Measurements from ENCODE around the gene GIPC2.

Gene GIPC2

DNA sequence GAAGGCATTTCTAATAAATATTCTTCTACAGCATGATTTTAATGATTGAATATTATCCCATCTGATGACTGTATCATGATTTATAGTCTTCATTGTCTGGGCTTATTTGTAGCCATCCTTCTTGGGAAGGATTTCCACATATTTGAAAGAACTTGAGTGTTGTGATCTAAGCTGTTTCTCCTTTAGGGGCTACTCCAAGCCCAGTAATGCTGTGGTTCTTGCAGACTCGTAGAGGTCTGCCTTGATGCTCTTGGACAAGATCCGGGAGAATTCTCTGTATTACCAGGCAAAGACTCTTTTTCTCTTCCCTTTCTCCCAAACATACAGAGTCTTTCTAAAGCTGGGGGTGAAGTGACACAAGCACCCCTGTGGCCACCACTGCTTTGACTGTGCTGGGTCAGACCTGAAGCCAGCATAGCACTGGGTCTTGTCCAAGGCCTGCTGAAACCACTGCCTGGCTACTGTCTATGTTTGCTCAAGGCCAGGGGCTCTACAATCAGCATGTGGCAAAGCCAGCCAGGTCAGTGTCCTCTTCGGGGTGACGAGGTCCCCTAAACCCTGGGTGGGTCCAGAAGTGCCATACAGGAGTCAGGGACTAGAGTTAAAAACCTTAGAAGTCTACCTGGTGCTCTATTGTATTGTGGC is 107.4 kb downstream of the GIPC2 start:
- DNase-seq: no peak

DNA sequence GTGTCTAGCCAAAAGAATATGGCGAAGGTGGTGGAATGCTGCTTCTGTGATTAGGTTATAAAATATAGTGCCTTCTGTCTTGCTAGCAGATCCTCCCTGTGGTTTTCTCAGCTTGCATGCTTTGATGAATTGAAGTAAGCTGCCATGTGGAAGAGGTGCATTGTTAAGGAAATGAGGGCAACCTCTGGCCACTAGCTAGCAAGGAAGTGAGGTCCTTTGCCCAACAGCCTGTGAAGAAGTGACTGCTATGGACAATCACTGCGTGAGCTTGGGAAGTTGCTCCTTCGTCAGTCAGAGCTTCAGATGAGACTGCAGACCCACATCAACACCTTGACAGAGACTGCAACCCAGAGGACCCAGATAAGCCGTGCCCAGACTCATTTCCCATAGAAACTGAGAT is 109.4 kb downstream of the GIPC2 start:
- DNase-seq: no peak

DNA sequence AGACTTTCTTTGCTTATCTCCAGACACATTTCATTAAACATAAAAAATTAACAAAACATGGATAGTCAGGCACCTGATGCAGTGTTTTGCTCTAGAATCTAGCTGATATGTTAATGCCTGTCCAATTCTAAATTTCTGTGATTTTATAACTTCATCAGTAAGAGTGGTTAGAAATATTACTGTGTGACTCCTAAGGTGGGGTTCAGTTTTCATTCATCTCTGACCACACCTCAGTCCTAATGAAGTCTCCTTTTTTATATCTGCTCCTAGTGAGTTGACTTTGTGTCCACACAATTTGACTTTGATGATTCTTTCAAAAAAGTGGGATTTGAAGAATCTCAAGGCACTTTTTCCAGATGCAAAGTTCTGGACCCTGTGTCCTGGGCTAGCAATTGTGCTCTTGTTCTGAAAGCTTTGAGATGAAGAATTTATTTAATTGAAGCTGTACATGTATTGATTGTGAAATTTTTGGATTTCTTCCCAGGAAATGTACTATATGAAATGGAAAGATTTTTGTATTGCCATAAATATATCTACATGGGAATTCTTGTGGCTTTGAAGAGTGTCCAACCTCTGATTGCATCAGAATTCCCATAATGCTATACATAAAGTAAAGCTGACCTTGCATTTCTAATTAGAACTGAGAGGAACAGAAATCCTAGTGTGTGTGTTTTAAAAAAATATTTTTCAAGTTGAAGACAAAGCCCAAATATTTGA is 111.2 kb downstream of the GIPC2 start:
- no peak for DNase-seq

DNA sequence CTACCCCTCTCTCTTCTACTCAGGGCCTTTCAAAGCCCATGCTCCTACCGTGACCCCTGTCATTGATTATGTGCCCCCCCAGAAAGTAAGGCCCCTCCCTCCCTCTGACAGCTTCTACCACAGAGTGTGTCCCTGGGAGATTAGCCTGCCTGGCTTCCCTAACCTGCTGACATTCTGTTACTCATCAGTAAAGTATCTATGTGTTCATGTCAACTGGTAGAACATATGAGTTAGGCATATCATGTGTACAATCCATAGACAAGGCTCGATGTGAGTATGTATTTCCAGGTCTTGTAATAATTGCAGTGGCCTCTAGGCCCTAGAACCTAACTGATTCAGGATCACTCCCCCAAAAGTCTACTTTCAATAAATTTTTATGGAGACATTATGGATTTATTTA is 120.0 kb downstream of the GIPC2 start:
- no peak for DNase-seq

DNA sequence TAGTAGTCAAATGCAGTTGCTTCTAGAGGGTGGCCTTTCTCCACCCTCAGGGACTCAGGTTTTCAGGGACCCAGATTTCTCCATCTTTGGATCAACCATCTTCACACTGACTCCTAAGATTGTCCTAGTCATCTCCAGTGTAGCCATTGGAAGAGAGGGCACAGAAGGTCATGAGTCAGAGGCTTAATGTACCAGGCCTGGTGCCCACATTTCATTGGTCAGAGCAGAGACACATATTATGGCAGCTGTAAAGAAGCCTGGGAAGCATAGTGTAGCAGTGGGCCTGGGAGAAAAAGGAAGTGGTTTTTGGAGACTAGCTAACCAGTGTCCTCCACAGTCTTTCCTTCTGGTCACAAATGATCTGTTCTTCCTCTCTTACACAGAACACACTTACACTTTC is 122.5 kb downstream of the GIPC2 start:
- DNase-seq: no peak

DNA sequence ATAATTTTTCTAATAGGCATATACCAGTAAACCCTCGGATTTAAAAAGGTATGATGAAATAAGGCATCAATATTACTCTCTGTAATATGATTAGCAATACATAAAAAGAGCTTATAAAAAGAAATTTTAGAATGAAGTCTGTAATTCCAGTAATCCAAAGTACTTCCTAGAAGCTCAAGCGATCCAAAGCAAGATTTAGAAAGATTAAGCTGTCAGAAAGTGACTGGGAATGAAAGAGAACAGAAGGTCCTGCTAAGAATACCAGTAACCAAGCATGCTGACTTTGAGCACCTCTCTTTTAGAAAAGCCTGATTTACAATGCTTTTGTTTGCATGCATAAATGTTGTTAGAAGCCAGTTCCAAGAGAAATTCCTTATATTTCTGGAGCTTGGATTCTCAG is 125.1 kb downstream of the GIPC2 start:
- no peak for DNase-seq

DNA sequence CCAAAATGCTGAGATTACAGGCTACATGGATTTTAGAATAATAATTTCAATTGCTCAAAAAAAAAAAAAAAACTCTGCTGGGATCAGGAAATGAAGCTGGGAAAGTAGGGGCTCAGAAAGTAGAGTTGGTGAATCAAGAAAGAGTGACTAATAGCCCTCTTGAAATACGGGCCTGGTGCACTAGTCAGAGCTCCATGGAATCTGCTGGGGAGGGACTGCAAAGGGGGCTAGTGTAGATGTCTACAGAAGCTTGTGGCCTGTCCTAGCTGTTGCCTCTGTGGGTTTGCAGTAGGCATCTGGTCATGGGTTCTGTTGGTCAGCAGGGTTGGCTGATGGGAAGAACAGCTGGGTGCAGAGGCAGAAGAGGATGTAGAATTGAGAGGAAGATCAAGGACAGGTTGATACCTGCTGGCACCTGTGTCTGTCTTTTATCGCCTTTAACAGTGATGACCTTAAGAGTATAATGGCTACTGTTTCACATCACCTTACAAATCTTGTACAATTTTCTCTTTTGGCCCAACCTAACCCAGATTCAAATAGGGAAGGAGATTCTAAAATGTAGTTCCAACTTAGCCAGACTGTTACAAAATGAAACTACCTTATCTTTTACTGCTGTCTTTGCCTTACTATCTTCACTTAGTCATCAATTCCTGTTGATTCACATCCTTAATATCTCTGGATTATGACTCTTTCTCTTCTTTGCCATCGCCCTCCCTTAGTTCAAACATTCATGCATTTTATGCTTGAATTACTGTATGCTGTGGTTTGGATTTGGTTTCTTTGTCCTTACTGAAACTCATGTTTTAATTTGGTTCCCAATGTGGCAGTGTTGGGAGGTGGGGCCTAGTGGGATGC is 126.2 kb downstream of the GIPC2 start:
- no peak for DNase-seq

DNA sequence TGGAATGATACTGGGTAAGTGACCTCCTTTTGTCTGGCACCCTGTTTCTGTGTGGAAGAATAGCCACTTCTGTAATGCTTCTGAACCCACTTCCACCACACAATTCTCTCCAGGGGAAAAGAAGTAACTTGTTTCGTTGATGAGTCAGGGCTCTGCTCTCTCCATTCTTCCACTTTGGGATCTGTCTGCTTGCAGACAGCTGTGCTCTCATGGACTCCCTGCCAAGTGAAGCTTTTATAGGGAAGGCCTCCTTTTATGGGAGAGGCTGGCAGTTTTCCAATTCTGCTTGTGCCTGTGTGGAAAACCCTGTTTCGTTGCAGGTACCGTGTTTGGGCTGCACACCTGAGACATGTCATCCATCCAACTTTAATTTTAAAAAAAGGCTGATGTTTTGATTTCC is 130.7 kb downstream of the GIPC2 start:
- DNase-seq: no peak

DNA sequence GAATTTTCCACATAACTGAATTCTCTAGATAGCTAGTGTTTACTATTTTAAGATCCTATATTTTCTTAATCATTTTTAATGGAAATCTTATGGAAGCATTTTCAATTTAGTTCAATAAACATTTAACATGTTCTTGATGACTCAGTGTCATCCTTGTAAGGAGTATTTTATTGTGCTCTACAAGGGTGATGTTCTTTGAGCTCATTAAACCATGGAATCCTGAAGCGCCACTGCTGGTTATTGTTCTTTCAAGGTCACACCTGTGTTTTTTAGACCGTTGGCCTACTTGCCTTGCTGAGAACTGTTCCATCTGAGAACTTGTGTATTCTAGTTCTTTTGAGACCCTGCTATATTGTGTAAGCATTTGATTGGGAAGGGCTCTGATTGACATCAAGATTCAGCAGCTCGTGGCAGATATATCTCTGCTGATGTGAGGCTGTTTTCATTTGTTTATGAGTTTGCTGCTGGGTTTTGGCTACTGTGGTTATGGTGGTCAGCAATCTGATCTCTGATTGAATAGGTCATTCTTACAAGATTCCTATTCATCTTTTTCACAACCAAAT is 132.0 kb downstream of the GIPC2 start:
- no peak for DNase-seq

DNA sequence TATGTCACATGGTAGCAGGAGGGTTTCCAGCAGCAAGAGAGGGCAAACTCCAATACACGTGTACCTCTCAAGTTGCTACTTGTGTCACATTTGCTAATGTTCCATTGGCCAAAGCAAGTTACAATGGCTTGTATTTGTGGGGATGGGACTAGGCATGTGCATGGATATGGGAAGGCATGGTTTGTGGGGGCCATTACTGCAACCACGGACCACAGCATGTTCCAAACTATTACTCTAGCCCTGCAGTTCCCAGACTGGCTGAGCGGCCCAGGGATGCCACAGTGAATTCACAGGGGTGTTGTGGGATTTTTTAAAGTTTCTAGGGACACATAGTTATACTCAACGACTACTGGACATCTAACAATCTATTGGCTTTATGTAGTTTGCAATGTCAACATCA is 133.1 kb downstream of the GIPC2 start:
- no peak for DNase-seq

DNA sequence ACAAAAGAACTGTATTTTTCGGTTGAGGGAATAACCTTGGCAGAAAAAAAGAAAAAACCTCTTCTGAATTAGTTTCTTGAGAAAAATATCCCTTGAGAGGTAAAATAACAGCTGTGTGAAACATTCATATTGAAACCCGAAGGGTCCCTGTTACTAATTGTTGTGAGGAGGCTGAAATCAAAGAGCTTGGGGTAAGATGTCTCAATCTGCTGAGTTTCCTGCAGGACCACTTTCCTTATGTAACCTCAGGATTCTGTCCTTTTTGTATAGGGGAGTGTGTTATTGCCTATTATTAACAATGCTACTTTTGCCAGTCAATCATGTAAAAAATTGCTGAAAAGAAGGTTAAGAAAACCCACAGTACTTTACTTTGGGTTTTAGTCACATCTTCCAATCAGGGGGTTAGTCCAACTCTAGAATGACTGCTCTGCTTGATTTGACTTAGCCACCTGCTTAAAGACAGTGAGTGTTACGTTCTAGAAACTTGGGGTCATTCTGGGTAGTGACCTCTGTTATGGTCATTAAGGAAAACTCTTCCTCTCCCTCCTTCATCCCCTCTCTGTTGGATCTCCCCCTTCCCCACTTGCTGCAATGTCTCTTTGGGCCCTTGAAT is 138.8 kb downstream of the GIPC2 start:
- DNase-seq: no peak

All from activated CD4-positive, alpha-beta T cell treated with anti-CD3 and anti-CD28 coated beads, Interleukin-2, Interleukin-6, amounts not matched to agents 100 ng/mL and 50 ng/mL, durations not matched to agents 16 hours and 8 hours (primary cell).